Keratinocyte (primary cell): ENCODE measurements around the gene CFAP92.

ENCODE experiments used
- EZH2 ChIP-seq: IDR thresholded peaks from one replicate; pipeline ENCODE4 v1.6.1; 2012; ENCODE audit warnings: inconsistent platforms, mild to moderate bottlenecking, low read length, moderate library complexity
- TF ChIP-seq, protein P1 (sequence below), 3 experiments: IDR thresholded peaks in 1 of 3; conservative IDR thresholded peaks in 1 of 3; optimal IDR thresholded peaks in 1 of 3; 2 replicates in 2 of 3; 3 replicates in 1 of 3; pipeline versions ENCODE3 to v1.5.1; 2011; ENCODE audit warnings: low read length in 3 of 3, mild to moderate bottlenecking in 3 of 3, moderate library complexity in 2 of 3, control low read depth in 1 of 3, inconsistent platforms in 1 of 3; ENCODE audit not compliant: insufficient read depth in 2 of 3; ENCODE audit errors: extremely low read depth in 1 of 3

DNA sequence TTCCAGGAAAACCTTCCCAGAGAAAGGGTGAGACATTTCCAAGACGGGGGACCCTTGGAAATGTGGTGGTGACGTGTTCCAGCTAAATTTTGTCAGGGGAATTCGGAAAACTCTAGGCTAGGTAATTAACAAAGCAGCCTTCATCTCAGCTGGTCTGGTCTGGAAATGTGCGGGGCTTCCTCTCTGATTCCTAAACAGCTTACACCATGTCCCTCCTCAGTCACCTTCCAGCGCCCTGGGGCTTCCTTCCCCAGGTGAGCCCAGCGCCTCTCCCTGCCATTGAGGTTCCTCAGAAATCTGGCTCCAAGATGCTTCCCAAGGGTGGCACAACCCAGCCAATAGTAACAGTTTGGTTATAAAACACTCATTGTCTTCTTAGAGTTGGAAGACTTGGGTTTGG is 113.9 kb downstream of the CFAP92 start:
- no peak for TF ChIP-seq EZH2
- TF ChIP-seq, protein P1, sequence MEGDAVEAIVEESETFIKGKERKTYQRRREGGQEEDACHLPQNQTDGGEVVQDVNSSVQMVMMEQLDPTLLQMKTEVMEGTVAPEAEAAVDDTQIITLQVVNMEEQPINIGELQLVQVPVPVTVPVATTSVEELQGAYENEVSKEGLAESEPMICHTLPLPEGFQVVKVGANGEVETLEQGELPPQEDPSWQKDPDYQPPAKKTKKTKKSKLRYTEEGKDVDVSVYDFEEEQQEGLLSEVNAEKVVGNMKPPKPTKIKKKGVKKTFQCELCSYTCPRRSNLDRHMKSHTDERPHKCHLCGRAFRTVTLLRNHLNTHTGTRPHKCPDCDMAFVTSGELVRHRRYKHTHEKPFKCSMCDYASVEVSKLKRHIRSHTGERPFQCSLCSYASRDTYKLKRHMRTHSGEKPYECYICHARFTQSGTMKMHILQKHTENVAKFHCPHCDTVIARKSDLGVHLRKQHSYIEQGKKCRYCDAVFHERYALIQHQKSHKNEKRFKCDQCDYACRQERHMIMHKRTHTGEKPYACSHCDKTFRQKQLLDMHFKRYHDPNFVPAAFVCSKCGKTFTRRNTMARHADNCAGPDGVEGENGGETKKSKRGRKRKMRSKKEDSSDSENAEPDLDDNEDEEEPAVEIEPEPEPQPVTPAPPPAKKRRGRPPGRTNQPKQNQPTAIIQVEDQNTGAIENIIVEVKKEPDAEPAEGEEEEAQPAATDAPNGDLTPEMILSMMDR (optimal IDR thresholded peaks at IDR 0.05 in 1 of 3, IDR thresholded peaks at IDR 0.05 in 1 of 3, conservative IDR thresholded peaks at IDR 0.05 in 1 of 3; ENCODE audit: extremely low read depth in 1 of 3, insufficient read depth in 2 of 3, low read length in 3 of 3): no peak
